Vagina (tissue), 2 donors: ENCODE data around the gene LRRC45.

Source experiments
- POLR2AphosphoS5 ChIP-seq, 2 donors: sonication (generic); formaldehyde crosslinking; IDR thresholded peaks; one replicate each; pipeline ENCODE4 v1.9.0; 2017; ENCODE audit warnings: antibody characterized with exemption in 2 of 2, mild to moderate bottlenecking in 2 of 2, low read depth in 1 of 2; ENCODE audit not compliant: insufficient read depth in 1 of 2
- TF ChIP-seq, protein P1 (sequence below), 3 experiments: fragments of 450-650 bp in 2 of 3; fragments of 200-600 bp in 1 of 3; sonication (generic) in 1 of 3; IDR thresholded peaks; one replicate each; pipeline ENCODE4 v1.5.1; 2017 to 2019; ENCODE audit warnings: antibody characterized with exemption in 3 of 3, mild to moderate bottlenecking in 2 of 3, moderate library complexity in 2 of 3

GRCh38 chr17:82029391-82029790 lies 6.3 kb downstream of the LRRC45 start:
- TF ChIP-seq, protein P1, sequence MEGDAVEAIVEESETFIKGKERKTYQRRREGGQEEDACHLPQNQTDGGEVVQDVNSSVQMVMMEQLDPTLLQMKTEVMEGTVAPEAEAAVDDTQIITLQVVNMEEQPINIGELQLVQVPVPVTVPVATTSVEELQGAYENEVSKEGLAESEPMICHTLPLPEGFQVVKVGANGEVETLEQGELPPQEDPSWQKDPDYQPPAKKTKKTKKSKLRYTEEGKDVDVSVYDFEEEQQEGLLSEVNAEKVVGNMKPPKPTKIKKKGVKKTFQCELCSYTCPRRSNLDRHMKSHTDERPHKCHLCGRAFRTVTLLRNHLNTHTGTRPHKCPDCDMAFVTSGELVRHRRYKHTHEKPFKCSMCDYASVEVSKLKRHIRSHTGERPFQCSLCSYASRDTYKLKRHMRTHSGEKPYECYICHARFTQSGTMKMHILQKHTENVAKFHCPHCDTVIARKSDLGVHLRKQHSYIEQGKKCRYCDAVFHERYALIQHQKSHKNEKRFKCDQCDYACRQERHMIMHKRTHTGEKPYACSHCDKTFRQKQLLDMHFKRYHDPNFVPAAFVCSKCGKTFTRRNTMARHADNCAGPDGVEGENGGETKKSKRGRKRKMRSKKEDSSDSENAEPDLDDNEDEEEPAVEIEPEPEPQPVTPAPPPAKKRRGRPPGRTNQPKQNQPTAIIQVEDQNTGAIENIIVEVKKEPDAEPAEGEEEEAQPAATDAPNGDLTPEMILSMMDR (IDR thresholded peaks at IDR 0.05) = no peak
- no peak for TF ChIP-seq POLR2AphosphoS5 (IDR thresholded peaks at IDR 0.05; ENCODE audit: insufficient read depth in 1 of 2, low read depth in 1 of 2)
